Measurements from ENCODE around the gene NR4A1.

DNA sequence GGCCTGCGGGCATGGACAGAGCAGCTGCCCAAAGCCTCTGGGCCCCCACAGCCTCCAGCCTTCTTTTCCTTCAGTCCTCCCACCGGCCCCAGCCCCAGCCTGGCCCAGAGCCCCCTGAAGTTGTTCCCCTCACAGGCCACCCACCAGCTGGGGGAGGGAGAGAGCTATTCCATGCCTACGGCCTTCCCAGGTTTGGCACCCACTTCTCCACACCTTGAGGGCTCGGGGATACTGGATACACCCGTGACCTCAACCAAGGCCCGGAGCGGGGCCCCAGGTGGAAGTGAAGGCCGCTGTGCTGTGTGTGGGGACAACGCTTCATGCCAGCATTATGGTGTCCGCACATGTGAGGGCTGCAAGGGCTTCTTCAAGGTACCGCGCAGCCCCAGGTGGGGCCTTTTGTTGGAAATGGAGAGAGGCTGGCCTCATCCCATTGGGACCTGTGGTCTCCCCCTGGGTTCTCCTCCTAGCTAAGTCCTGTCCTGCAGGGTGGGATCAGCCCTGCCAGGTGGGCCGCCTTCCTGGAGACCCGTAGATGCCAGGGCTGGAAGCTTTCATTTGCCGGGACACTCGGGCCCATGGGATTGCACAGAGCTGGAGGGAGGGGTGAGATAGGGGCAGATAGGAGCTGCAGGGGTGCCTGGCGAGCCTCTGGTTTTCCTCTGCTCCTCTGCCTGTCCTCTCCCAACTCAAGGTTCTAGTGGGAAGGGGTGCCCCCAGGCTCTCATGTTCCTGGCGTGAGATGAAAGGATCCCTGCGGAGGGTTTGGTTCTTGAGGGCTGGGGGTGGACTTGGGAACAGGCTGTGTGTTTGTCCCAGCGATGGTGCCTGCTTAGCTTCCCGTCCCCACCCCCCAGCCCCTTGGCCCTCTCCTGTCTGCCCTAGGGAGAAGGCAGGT, 3.8 kb downstream of the NR4A1 start:
- TF ChIP-seq, protein P1, sequence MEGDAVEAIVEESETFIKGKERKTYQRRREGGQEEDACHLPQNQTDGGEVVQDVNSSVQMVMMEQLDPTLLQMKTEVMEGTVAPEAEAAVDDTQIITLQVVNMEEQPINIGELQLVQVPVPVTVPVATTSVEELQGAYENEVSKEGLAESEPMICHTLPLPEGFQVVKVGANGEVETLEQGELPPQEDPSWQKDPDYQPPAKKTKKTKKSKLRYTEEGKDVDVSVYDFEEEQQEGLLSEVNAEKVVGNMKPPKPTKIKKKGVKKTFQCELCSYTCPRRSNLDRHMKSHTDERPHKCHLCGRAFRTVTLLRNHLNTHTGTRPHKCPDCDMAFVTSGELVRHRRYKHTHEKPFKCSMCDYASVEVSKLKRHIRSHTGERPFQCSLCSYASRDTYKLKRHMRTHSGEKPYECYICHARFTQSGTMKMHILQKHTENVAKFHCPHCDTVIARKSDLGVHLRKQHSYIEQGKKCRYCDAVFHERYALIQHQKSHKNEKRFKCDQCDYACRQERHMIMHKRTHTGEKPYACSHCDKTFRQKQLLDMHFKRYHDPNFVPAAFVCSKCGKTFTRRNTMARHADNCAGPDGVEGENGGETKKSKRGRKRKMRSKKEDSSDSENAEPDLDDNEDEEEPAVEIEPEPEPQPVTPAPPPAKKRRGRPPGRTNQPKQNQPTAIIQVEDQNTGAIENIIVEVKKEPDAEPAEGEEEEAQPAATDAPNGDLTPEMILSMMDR (IDR thresholded peaks at IDR 0.05): no peak
- TF ChIP-seq POLR2A (IDR thresholded peaks at IDR 0.05): no peak
